CD14-positive monocyte (primary cell): ENCODE data around the gene PISD. TPM values are rescaled to one million over a fixed set of nuclear protein-coding genes. Genes with fewer than 3 reads are reported as not detected.

Experiments
- DNase-seq, 3 donors: peaks; one replicate each; pipeline ENCODE4 v3.0.0-alpha.2; 2011 to 2022
- H2AFZ ChIP-seq: 2 replicates; pipeline ENCODE4 v1.6.0; 2012; ENCODE audit warnings: mild to moderate bottlenecking, low read depth, low read length, inconsistent platforms; ENCODE audit not compliant: insufficient read depth, poor library complexity, severe bottlenecking
- H3K27ac ChIP-seq, 2 donors: 1 replicate in 1 of 2; 2 replicates in 1 of 2; pipeline ENCODE4 v1.5.1; 2012 to 2013; ENCODE audit warnings: low read length in 2 of 2, control low read depth in 1 of 2, inconsistent platforms in 1 of 2, low read depth in 1 of 2, mild to moderate bottlenecking in 1 of 2
- H3K27me3 ChIP-seq, 2 donors: one replicate each; pipeline versions ENCODE4 v1.6.0 to v1.6.1; 2011 to 2013; ENCODE audit warnings: low read length in 2 of 2; ENCODE audit not compliant: control insufficient read depth in 2 of 2, insufficient read depth in 2 of 2
- H3K36me3 ChIP-seq, 2 donors: replicated peaks in 1 of 2; 1 replicate in 1 of 2; 2 replicates in 1 of 2; pipeline versions ENCODE4 v1.5.1 to v1.6.1; 2012 to 2013; ENCODE audit warnings: low read length in 2 of 2, control low read depth in 1 of 2, inconsistent platforms in 1 of 2, mild to moderate bottlenecking in 1 of 2; ENCODE audit not compliant: insufficient read depth in 2 of 2, control insufficient read depth in 1 of 2
- H3K4me1 ChIP-seq, 2 donors: 1 replicate in 1 of 2; 2 replicates in 1 of 2; pipeline versions ENCODE4 v1.5.1 to v1.6.1; 2012 to 2013; ENCODE audit warnings: low read length in 2 of 2, control low read depth in 1 of 2, inconsistent platforms in 1 of 2, mild to moderate bottlenecking in 1 of 2, moderate library complexity in 1 of 2; ENCODE audit not compliant: insufficient read depth in 2 of 2, control insufficient read depth in 1 of 2
- H3K4me2 ChIP-seq: replicated peaks from 2 replicates; pipeline ENCODE3; 2012; ENCODE audit warnings: low read length, moderate library complexity, mild to moderate bottlenecking; ENCODE audit not compliant: poor library complexity, severe bottlenecking; ENCODE audit errors: extremely low read depth
- H3K4me3 ChIP-seq, 3 experiments: fragments of 200-600 bp in 1 of 3; sonication (generic) in 1 of 3; replicated peaks in 1 of 3; 1 replicate in 2 of 3; 2 replicates in 1 of 3; pipeline ENCODE4 v1.5.1; 2011 to 2013; ENCODE audit warnings: low read length in 3 of 3, mild to moderate bottlenecking in 3 of 3, control low read depth in 2 of 3, low read depth in 2 of 3, inconsistent platforms in 1 of 3, moderate library complexity in 1 of 3
- H3K79me2 ChIP-seq: 2 replicates; pipeline ENCODE4 v1.6.0; 2012; ENCODE audit warnings: mild to moderate bottlenecking, control low read depth, inconsistent platforms, low read length, moderate library complexity; ENCODE audit not compliant: insufficient read depth
- H3K9ac ChIP-seq: 2 replicates; pipeline ENCODE4 v1.6.0; 2017; ENCODE audit warnings: low read length, mild to moderate bottlenecking; ENCODE audit not compliant: insufficient read depth, poor library complexity, severe bottlenecking
- H3K9me3 ChIP-seq, 2 donors: replicated peaks in 1 of 2; 1 replicate in 1 of 2; 2 replicates in 1 of 2; pipeline versions ENCODE4 v1.5.1 to v1.6.1; 2012 to 2013; ENCODE audit warnings: low read length in 2 of 2, control low read depth in 1 of 2; ENCODE audit not compliant: control insufficient read depth in 1 of 2, insufficient read depth in 1 of 2
- H4K20me1 ChIP-seq: 2 replicates; pipeline ENCODE4 v1.6.0; 2012; ENCODE audit warnings: mild to moderate bottlenecking, low read length, control low read depth, moderate library complexity; ENCODE audit not compliant: insufficient read depth
- H3K27ac Mint-ChIP-seq, 7 donors: one replicate each; pipeline ENCODE4 v1.8.0; 2020; ENCODE audit warnings: mild to moderate bottlenecking in 7 of 7, mixed read lengths in 7 of 7, moderate library complexity in 6 of 7, inconsistent platforms in 2 of 7
- H3K27me3 Mint-ChIP-seq, 3 donors: one replicate each; pipeline ENCODE4 v1.8.0; 2021 to 2022; ENCODE audit warnings: low read depth in 3 of 3, mild to moderate bottlenecking in 3 of 3, mixed read lengths in 3 of 3, moderate library complexity in 3 of 3, inconsistent platforms in 1 of 3
- H3K36me3 Mint-ChIP-seq, 2 donors: one replicate each; pipeline ENCODE4 v1.8.0; 2020; ENCODE audit warnings: mixed read lengths in 2 of 2, inconsistent platforms in 1 of 2, mild to moderate bottlenecking in 1 of 2
- H3K4me1 Mint-ChIP-seq: one replicate; pipeline ENCODE4 v1.8.0; 2020; ENCODE audit warnings: mild to moderate bottlenecking, mixed read lengths
- H3K4me3 Mint-ChIP-seq, 2 donors: one replicate each; pipeline ENCODE4 v1.8.0; 2020; ENCODE audit warnings: mild to moderate bottlenecking in 2 of 2, mixed read lengths in 2 of 2, moderate library complexity in 1 of 2
- H3K9me3 Mint-ChIP-seq, 7 donors: one replicate each; pipeline ENCODE4 v1.8.0; 2020 to 2022; ENCODE audit warnings: mixed read lengths in 7 of 7, mild to moderate bottlenecking in 6 of 7, moderate library complexity in 6 of 7, inconsistent platforms in 2 of 7
- CTCF ChIP-seq: fragments of 200-600 bp; IDR thresholded peaks from one replicate; pipeline ENCODE4 v1.8.0; 2022; ENCODE audit warnings: antibody characterized with exemption, mild to moderate bottlenecking
- WGBS: methylation state at CpG from one replicate; pipeline ENCODE4 v1.1.5; 2013; ENCODE audit warnings: missing lambda C conversion rate; ENCODE audit not compliant: insufficient coverage; 5-methylcytosine and 5-hydroxymethylcytosine counted together
- intact Hi-C, 2 donors: fragments of 100-400 bp; cut with micrococcal nuclease; formaldehyde crosslinking; loops; one replicate each; pipeline versions ENCODE4 v1.15.0 to v1.15.1; 2023
- polyA plus RNA-seq, 3 donors: library from polyadenylated mRNA; depleted of rRNA in 1 of 3; unstranded in 2 of 3; stranded (reverse) in 1 of 3; fragments of 300-500 nt in 2 of 3; fragments of >200 nt in 1 of 3; fragmentation: Illumina TruSeq in 2 of 3; gene quantifications; 1 replicate in 2 of 3; 2 replicates in 1 of 3; pipeline ENCODE4 v1.2.3, GENCODE V29; 2012 to 2021

PISD gene
- polyA plus RNA-seq, 3 donors: 38.1 to 112 (median 45.3) TPM

GRCh38 chr22:31683181-31684105 is 21.4 kb upstream of the PISD start:
- Mint-ChIP-seq H3K4me1 (peaks cover 10% of the 10 kb centered on the region), H3K9me3 (no peaks in the 10 kb centered on the region)

GRCh38 chr22:31682751-31683150 is 20.7 kb upstream of the PISD start:
- no peaks in the 10 kb centered on the region for H3K27me3 ChIP-seq
- no peak overlapping the region for H3K9ac ChIP-seq
- no peak for DNase-seq
- Mint-ChIP-seq H3K36me3 (peaks cover 45 to 62% of the 10 kb centered on the region in 2 donors), H3K4me3 (no peak overlapping the region), H3K27me3 (no peaks in the 10 kb centered on the region), H3K27ac (peak overlapping the region in 2 of 7 donors; percentile 61 to 75), H3K4me1 (peaks cover 10% of the 10 kb centered on the region), H3K9me3 (no peaks in the 10 kb centered on the region)
- H3K4me2 ChIP-seq: no peak overlapping the region
- H2AFZ ChIP-seq: no peak overlapping the region
- WGBS: 92% methylated on average over 4 of the region's 7 CpGs
- no peaks in the 10 kb centered on the region for H4K20me1 ChIP-seq
- no peak overlapping the region for H3K4me3 ChIP-seq
- TF ChIP-seq CTCF: no peak
- intact Hi-C loops: no loop called here
- no peak overlapping the region for H3K27ac ChIP-seq
- no peaks in the 10 kb centered on the region for H3K9me3 ChIP-seq
- H3K79me2 ChIP-seq: no peaks in the 10 kb centered on the region
- peaks cover 7 to 9% of the 10 kb centered on the region in 2 donors for H3K4me1 ChIP-seq
- peaks cover 44 to 57% of the 10 kb centered on the region in 2 donors for H3K36me3 ChIP-seq

More at GRCh38 chr22:31683181-31684105, 21.4 kb upstream of the PISD start:
- DNase-seq: no peak
- no peak overlapping the region for H3K27ac ChIP-seq
- 99% methylated on average over 8 of the region's 13 CpGs for WGBS
- intact Hi-C loops: no loop called here
- H3K36me3 ChIP-seq: peaks cover 46 to 64% of the 10 kb centered on the region in 2 donors
- H3K27me3 Mint-ChIP-seq: no peaks in the 10 kb centered on the region
- H3K4me3 ChIP-seq: no peak overlapping the region
- H3K4me2 ChIP-seq: no peak overlapping the region
- H3K9ac ChIP-seq: no peak overlapping the region
- no peaks in the 10 kb centered on the region for H3K9me3 ChIP-seq
- H3K4me3 Mint-ChIP-seq: no peak overlapping the region
- no peak for TF ChIP-seq CTCF
- peaks cover 7 to 9% of the 10 kb centered on the region in 2 donors for H3K4me1 ChIP-seq
- peaks cover 48 to 69% of the 10 kb centered on the region in 2 donors for H3K36me3 Mint-ChIP-seq
- peak overlapping the region in 3 of 7 donors; percentile 34 to 61 (median 47) for H3K27ac Mint-ChIP-seq
- H3K79me2 ChIP-seq: no peaks in the 10 kb centered on the region
- no peaks in the 10 kb centered on the region for H4K20me1 ChIP-seq
- H3K27me3 ChIP-seq: no peaks in the 10 kb centered on the region
- H2AFZ ChIP-seq: no peak overlapping the region
